PFSK-1 (cell line): ENCODE measurements around the gene CCDC24.

Experiments used
- FOXP2 ChIP-seq: optimal IDR thresholded peaks from 2 replicates; pipeline ENCODE3; 2011; ENCODE audit warnings: borderline replicate concordance, control low read depth, inconsistent platforms; ENCODE audit not compliant: insufficient read depth; ENCODE audit errors: extremely low read length, extremely low read depth
- POLR2AphosphoS5 ChIP-seq: IDR thresholded peaks from 2 replicates; pipeline ENCODE4 v1.6.1; 2012; ENCODE audit warnings: low read depth, mild to moderate bottlenecking, control low read depth, low read length, moderate library complexity
- SIN3A ChIP-seq: IDR thresholded peaks from 2 replicates; pipeline ENCODE4 v1.6.1; 2012; ENCODE audit warnings: mild to moderate bottlenecking, low read length, moderate library complexity, borderline replicate concordance; ENCODE audit not compliant: insufficient read depth
- TAF1 ChIP-seq: IDR thresholded peaks from 2 replicates; pipeline ENCODE4 v1.6.1; 2012; ENCODE audit warnings: low read length, control low read depth, borderline replicate concordance; ENCODE audit not compliant: insufficient read depth
- TF ChIP-seq, protein P1 (sequence below), 2 experiments: IDR thresholded peaks; 2 replicates each; pipeline versions ENCODE4 v1.6.1 to v1.8.0; 2011 to 2012; ENCODE audit warnings: low read depth in 2 of 2, low read length in 2 of 2, control low read depth in 1 of 2, inconsistent platforms in 1 of 2, mild to moderate bottlenecking in 1 of 2, moderate library complexity in 1 of 2; ENCODE audit not compliant: insufficient read depth in 1 of 2

CCDC24 gene

DNA sequence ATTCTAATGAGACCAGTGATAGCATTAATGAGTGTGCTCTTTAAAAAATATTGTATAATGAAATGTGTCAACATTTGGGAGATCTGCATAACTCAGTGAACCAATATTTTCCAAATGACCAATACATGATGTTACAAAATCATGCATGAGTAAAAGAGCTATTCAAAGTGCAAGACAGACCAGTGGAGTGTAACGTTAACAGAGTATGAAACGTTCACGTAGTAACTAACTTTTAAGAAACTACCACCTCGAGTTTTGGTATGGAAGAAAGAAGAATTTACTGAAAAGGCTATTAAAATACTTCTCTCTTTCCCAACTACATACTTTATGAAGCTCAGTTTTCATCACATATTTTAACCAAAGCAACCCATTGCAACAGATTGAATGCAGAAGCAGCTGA lies 49.4 kb downstream of the CCDC24 start:
- TF ChIP-seq FOXP2 (no peak), POLR2AphosphoS5 (no peak), SIN3A (no peak), TAF1 (no peak)
- TF ChIP-seq, protein P1, sequence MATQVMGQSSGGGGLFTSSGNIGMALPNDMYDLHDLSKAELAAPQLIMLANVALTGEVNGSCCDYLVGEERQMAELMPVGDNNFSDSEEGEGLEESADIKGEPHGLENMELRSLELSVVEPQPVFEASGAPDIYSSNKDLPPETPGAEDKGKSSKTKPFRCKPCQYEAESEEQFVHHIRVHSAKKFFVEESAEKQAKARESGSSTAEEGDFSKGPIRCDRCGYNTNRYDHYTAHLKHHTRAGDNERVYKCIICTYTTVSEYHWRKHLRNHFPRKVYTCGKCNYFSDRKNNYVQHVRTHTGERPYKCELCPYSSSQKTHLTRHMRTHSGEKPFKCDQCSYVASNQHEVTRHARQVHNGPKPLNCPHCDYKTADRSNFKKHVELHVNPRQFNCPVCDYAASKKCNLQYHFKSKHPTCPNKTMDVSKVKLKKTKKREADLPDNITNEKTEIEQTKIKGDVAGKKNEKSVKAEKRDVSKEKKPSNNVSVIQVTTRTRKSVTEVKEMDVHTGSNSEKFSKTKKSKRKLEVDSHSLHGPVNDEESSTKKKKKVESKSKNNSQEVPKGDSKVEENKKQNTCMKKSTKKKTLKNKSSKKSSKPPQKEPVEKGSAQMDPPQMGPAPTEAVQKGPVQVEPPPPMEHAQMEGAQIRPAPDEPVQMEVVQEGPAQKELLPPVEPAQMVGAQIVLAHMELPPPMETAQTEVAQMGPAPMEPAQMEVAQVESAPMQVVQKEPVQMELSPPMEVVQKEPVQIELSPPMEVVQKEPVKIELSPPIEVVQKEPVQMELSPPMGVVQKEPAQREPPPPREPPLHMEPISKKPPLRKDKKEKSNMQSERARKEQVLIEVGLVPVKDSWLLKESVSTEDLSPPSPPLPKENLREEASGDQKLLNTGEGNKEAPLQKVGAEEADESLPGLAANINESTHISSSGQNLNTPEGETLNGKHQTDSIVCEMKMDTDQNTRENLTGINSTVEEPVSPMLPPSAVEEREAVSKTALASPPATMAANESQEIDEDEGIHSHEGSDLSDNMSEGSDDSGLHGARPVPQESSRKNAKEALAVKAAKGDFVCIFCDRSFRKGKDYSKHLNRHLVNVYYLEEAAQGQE (IDR thresholded peaks at IDR 0.05; ENCODE audit: insufficient read depth in 1 of 2, low read depth in 2 of 2, low read length in 2 of 2) = no peak

DNA sequence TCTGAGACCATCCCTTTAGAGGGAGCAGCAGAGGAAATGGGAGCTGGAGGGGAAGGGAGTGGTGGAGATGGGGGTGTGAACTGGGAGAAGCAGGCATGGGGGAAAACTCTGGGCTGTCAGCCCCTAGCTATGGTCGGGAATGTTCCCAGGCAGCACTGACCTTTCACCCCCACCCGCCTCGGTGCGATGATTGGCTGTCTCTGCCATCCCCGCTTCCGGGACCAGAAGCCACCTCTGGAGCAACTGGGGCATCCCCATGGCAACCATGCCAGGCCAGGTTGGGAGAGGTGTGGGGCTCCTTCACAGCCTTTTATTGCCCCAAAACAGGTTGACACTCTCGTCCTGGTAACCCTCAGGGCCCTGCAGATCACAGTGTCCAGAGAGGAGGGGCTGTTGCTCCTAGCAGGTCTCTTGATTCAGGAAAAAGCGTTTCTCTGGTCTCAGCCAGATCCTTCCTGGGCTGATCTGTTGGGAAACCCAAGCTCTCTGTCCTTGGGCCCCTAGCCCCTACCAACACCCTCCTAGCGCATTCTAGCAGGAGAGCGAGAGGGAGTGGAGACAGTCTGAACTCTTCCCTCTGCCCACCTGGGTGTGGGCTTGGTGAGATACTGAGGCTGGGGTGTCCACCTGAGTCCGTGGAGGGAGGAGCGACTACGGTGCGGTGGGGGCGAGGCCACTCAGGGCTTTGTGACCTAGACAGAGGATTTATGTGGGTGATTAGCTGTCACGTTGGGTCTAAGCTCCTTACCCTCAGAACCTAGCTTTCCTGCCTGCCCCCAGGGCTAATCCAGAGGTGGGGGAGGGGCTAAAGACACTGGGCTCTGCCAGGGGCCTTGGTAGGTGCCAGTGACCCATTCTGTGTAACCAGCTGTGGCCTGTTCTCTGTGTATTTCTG lies 52.0 kb downstream of the CCDC24 start:
- no peak for TF ChIP-seq POLR2AphosphoS5
- no peak for TF ChIP-seq FOXP2
- no peak for TF ChIP-seq SIN3A
- TF ChIP-seq TAF1 = no peak
- TF ChIP-seq, protein P1 (IDR thresholded peaks at IDR 0.05; ENCODE audit: insufficient read depth in 1 of 2, low read depth in 2 of 2, low read length in 2 of 2) = no peak

DNA sequence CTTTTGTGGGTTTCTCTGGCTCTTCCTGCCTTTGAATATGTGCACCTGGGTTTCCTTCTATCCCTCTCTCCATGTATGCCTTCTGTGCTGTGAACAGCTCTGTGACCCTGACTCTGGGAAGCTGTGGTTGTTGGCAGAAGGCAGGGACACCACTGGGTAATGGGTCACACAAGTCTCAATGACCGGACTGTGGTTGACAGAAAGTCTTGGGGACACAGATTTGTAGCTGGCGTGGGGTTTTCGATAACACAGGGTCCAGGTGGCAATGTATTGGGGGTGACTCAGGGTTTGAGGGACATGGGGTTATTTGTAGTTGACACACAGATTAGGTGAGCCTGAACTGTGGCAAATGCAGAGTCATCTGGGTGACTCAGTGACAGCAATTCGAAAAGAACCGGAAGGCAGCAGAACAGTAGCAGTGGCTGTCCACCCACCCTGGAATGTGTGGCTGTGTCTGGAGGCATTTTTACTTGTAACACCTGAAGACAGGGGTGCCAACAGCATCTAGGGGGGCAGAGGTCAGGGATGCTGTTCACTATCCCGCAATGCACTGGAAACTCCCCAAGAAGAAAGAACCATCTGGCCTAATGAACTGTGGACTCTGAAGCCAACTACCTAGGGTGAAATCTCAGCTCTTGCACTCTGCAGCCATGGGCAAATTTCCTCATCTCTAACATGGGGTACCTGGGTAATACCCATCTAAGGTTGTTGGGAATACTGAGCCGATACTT lies 52.8 kb downstream of the CCDC24 start:
- TF ChIP-seq SIN3A = no peak
- TF ChIP-seq POLR2AphosphoS5 = no peak
- no peak for TF ChIP-seq TAF1
- TF ChIP-seq, protein P1 (IDR thresholded peaks at IDR 0.05; ENCODE audit: insufficient read depth in 1 of 2, low read depth in 2 of 2, low read length in 2 of 2) = no peak
- no peak for TF ChIP-seq FOXP2

DNA sequence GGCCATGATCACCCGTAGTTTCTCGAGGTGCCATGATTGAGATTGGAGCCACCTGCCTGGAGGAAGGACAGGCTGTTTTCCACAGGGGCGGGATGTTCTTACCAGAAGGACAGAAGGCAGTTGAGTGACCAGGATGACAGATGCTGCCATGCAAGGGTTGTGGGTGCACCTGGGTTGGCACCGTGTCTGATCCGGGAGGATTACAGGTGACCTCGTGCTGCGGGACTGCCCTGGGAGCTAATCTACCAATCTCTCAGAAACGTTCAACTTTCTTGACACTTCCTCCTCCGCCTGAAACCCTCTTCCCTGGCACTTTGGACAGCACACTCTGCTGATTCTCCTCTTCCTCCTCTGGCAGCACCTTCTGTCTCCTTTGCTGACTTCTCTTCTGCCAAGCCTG lies 53.7 kb downstream of the CCDC24 start:
- no peak for TF ChIP-seq POLR2AphosphoS5
- no peak for TF ChIP-seq SIN3A
- no peak for TF ChIP-seq FOXP2
- no peak for TF ChIP-seq TAF1
- TF ChIP-seq, protein P1 (IDR thresholded peaks at IDR 0.05; ENCODE audit: insufficient read depth in 1 of 2, low read depth in 2 of 2, low read length in 2 of 2) = no peak
